Measurements from ENCODE around the gene ASCC1.

The ASCC1 gene

GRCh38 chr10:72068126-72068765, 147.8 kb downstream of the ASCC1 start:
- DNase-seq (ENCODE audit: insufficient read length, low spot score) = no peak
- FAIRE-seq = no peak
- TF ChIP-seq CTCF (IDR thresholded peaks at IDR 0.05; ENCODE audit: insufficient read depth, missing control alignments) = no peak

DNA sequence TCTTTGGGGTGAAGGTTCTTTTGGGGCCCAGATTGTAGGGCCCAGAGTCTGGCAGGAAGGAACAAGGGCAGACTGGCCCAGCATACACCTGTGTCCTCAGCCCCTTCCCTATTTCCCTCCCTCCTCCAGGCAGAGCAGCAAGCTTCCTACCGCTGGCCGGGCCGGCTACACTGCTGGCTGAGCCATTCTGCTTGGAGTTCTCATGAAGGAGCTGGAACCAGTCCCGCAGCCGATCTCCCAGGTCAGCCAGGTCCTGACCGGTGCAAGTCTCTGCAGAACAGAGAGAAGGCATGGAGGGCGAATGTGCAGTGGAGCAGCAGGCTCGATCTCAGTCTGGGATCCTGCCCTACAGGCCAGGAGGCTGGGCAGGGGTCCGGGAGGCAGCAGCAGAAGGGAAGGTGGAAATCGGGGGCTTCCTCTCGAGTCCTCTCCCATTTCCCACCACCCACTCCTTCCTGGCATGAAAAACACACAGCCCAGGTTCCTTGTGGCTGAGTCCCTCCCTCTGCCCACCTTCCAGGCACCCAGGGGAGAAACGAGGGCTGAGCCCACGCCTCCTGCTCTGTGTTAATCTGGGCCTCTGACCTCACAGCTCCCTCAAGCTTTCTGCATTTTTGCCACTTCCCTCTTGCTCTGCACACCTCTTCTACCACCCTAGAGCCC, 148.5 kb downstream of the ASCC1 start:
- DNase-seq (ENCODE audit: insufficient read length, low spot score) (no peak), FAIRE-seq (no peak)
- TF ChIP-seq CTCF (IDR thresholded peaks at IDR 0.05; ENCODE audit: insufficient read depth, missing control alignments) = no peak

DNA sequence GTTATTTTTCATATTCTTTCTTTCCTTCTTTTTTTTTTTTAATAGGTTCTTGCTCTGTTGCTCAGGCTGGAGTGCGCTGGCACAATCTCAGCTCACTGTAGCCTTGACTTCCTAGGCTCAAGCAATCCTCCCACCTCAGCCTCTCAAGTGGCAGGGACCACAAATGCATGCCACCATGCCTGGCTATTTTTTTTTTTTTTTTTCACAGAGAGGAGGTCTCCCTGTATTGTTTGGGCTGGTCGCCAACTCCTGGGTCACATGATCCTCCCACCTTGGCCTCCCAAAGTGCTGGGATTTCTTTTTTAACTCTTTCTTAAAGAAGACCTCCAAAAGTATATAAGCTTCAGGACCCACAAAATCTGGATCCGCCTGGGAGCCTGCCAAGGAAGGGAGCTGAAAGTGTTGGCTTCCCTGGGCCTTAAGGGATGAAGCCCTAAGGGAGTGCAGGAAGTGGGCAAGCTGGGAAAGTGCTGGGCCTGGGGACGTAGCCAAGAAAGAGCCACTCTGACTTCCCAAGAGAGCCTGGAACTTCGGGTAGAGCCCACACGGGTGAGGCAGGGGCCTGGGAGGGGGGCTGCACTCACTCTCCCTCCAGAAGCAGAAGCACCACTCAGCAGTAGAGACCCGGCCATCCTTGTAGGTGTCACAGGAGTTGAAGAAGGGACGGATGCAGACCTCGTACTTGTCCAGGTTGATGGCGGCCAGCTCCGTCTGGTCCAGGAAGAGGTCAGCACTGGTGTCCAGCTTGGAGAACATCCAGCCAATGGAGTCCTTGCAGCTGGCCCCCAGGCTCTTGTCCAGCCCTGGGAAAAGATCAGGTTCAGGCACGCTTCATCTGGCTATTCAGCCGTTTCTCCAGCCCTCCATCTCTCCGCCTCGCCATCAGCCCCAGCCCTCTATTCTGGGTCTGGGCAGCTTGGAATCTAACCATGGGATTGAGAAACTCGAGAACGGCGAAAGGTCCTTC, 149.5 kb downstream of the ASCC1 start:
- TF ChIP-seq CTCF (IDR thresholded peaks at IDR 0.05; ENCODE audit: insufficient read depth, missing control alignments) = no peak
- no peak for FAIRE-seq
- no peak for DNase-seq (ENCODE audit: insufficient read length, low spot score)

- DNase-seq (ENCODE audit: insufficient read length, low spot score) (no peak), FAIRE-seq (no peak)
- TF ChIP-seq CTCF (IDR thresholded peaks at IDR 0.05; ENCODE audit: insufficient read depth, missing control alignments) = no peak
These were observed 150.5 kb downstream of the ASCC1 start for GRCh38 chr10:72065439-72066025.

GRCh38 chr10:72063703-72064391, 152.2 kb downstream of the ASCC1 start:
- no peak for TF ChIP-seq CTCF (IDR thresholded peaks at IDR 0.05; ENCODE audit: insufficient read depth, missing control alignments)
- FAIRE-seq (no peak), DNase-seq (ENCODE audit: insufficient read length, low spot score) (no peak)

DNA sequence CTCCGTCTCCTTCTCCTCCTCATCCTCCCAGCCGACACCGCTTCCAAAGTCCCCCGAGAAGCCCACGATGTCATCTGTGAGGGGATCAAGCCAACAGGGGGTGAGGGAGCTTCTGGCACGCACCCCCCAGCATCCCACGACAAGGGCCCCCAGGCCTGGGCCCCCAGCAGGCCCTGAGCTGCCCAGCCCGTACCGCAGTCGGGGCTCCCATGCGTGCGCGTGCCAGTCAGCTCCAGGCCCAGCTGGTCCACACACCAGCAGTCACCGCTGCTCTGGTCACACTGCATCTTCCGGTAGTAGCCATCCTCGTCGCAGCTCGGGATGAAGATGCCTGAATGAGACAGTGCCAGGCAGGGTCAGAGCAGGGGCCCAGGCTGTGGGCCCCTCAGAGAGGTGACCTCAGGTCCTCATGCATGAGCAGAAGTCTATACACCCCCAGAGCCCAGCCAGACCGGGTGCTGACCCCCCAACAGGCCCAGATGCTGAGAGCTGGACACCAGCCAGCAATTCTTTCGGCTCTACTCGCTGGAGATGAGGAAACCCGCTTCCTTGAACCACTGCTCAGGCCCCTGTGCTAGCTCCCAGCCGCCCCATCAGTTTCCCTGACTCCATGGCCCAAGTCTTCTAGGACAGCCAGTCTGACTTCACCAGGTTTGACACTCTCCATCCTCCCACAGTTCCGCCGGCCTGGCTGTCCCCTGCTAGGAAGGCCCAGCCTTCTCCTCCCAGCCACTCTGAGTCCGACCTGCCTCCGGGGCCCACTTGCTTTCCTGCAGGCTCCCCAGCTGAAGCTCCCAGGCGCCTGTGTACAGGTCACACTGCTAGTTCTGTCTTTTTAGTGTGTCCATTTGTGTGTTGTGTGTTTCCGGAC, 153.0 kb downstream of the ASCC1 start:
- no peak for FAIRE-seq
- no peak for DNase-seq (ENCODE audit: insufficient read length, low spot score)
- no peak for TF ChIP-seq CTCF (IDR thresholded peaks at IDR 0.05; ENCODE audit: insufficient read depth, missing control alignments)
